Gastroesophageal sphincter (tissue), 4 donors: ENCODE measurements around the gene ERMP1. TPM values are rescaled to one million over a fixed set of nuclear protein-coding genes. Genes with fewer than 3 reads are reported as not detected.

Source experiments
- ATAC-seq: fragments of 150-250 bp; one replicate; pipeline ENCODE4 v1.9.1; 2016; ENCODE audit warnings: mild to moderate bottlenecking, moderate library complexity
- H3K27ac ChIP-seq, 4 donors: fragments of 200-600 bp; sonication (generic) in 3 of 4; 1 replicate in 3 of 4; 2 replicates in 1 of 4; pipeline ENCODE4 v1.5.1; 2016 to 2019
- H3K27me3 ChIP-seq: fragments of 200-600 bp; sonication (generic); one replicate; pipeline ENCODE4 v1.5.1; 2019
- H3K36me3 ChIP-seq, 2 donors: fragments of 200-600 bp; sonication (generic); one replicate each; pipeline ENCODE4 v1.5.1; 2019; ENCODE audit warnings: control low read depth in 1 of 2
- H3K4me1 ChIP-seq, 3 donors: fragments of 200-600 bp; sonication (generic); 1 replicate in 2 of 3; 2 replicates in 1 of 3; pipeline ENCODE4 v1.5.1; 2016 to 2019; ENCODE audit warnings: control low read depth in 2 of 3
- H3K4me3 ChIP-seq, 2 donors: fragments of 200-600 bp; sonication (generic); one replicate each; pipeline ENCODE4 v1.5.1; 2019; ENCODE audit warnings: mild to moderate bottlenecking in 1 of 2, moderate library complexity in 1 of 2
- H3K9me3 ChIP-seq, 3 donors: fragments of 200-600 bp; sonication (generic); one replicate each; pipeline ENCODE4 v1.5.1; 2017 to 2019; ENCODE audit warnings: control low read depth in 2 of 3
- EP300 ChIP-seq: sonication (generic); formaldehyde crosslinking; IDR thresholded peaks from one replicate; pipeline ENCODE4 v1.6.1; 2017; ENCODE audit warnings: antibody characterized with exemption, mild to moderate bottlenecking
- POLR2A ChIP-seq, 2 donors: fragments of 450-650 bp; IDR thresholded peaks; one replicate each; pipeline ENCODE4 v1.6.1; 2017; ENCODE audit warnings: antibody characterized with exemption in 2 of 2, mild to moderate bottlenecking in 2 of 2, moderate library complexity in 1 of 2
- POLR2AphosphoS5 ChIP-seq: sonication (generic); formaldehyde crosslinking; IDR thresholded peaks from one replicate; pipeline ENCODE4 v1.6.1; 2017; ENCODE audit warnings: antibody characterized with exemption
- WGBS, 2 donors: methylation state at CpG; one replicate each; pipeline ENCODE4 v1.1.5; 2018; ENCODE audit warnings: low coverage in 1 of 2; 5-methylcytosine and 5-hydroxymethylcytosine counted together
- total RNA-seq, 4 donors: library from RNA; depleted of rRNA; stranded (reverse); fragments of >200 nt; gene quantifications; one replicate each; pipeline ENCODE4 v1.1.0, GENCODE V29; 2016
- TF ChIP-seq, protein P1 (sequence below), 4 experiments: fragments of 200-600 bp in 2 of 4; fragments of 450-650 bp in 2 of 4; sonication (generic) in 1 of 4; IDR thresholded peaks; one replicate each; pipeline ENCODE4 v1.5.1; 2017 to 2019; ENCODE audit warnings: antibody characterized with exemption in 4 of 4, mild to moderate bottlenecking in 2 of 4, moderate library complexity in 2 of 4

Gene ERMP1
- total RNA-seq, 4 donors from 2014 or later, result 6.6 to 12.2 (median 11.7) TPM

DNA sequence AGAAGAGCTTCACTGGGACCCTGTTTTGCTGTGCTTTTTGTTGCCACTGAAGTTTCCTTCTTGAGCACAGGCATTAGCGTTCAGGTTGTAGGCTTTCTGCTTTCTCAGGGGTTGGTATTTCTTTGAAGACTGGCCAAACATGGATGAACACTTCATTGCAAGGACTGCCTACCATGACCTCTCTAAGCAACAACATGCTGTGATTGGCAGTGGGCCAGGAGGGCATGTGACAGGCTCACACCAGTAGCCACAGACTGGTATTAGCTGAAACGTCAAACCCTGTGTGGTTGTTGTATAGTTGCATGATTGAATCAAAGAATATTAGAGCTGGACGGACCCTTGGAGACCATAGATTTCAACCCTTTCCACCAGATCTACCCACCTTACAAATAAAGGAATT lies 37.8 kb upstream of the ERMP1 start:
- Histone ChIP-seq H3K4me3 (no peak overlapping the region), H3K9me3 (no peaks in the 10 kb centered on the region), H3K36me3 (peaks cover 0 to 58% of the 10 kb centered on the region in 2 donors), H3K4me1 (no peaks in the 10 kb centered on the region), H3K27ac (no peak overlapping the region), H3K27me3 (no peaks in the 10 kb centered on the region)
- ATAC-seq, result no peak
- no peak for TF ChIP-seq POLR2A (IDR thresholded peaks at IDR 0.05)
- TF ChIP-seq, protein P1, sequence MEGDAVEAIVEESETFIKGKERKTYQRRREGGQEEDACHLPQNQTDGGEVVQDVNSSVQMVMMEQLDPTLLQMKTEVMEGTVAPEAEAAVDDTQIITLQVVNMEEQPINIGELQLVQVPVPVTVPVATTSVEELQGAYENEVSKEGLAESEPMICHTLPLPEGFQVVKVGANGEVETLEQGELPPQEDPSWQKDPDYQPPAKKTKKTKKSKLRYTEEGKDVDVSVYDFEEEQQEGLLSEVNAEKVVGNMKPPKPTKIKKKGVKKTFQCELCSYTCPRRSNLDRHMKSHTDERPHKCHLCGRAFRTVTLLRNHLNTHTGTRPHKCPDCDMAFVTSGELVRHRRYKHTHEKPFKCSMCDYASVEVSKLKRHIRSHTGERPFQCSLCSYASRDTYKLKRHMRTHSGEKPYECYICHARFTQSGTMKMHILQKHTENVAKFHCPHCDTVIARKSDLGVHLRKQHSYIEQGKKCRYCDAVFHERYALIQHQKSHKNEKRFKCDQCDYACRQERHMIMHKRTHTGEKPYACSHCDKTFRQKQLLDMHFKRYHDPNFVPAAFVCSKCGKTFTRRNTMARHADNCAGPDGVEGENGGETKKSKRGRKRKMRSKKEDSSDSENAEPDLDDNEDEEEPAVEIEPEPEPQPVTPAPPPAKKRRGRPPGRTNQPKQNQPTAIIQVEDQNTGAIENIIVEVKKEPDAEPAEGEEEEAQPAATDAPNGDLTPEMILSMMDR (IDR thresholded peaks at IDR 0.05), result no peak
- no peak for TF ChIP-seq EP300
- no peak for TF ChIP-seq POLR2AphosphoS5
- WGBS, 2 donors, result 76 to 90% methylated on average over 2 to 3 of the region's 3 CpGs

DNA sequence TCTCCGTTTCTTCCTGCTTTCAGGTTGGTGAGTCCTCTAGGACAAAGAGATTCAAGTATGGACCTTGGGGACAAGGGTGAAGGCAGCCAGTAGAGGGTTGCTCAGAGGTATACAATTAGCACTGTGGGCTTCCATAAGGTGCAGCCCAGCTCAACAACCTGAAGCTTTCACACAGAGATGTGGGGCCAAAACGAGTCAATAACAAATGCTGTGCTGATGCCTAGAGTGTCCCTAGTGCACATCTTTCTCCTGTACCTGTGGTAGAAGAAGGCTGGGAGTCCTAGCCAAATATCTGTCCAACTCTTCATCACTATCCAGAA lies 37.1 kb upstream of the ERMP1 start:
- no peak for ATAC-seq
- H3K4me3 ChIP-seq, result no peak overlapping the region
- TF ChIP-seq POLR2A (IDR thresholded peaks at IDR 0.05), result no peak
- TF ChIP-seq, protein P1 (IDR thresholded peaks at IDR 0.05), result no peak
- no peak for TF ChIP-seq POLR2AphosphoS5
- no peak for TF ChIP-seq EP300
- H3K4me1 ChIP-seq, result no peaks in the 10 kb centered on the region
- H3K36me3 ChIP-seq, result peaks cover 0 to 57% of the 10 kb centered on the region in 2 donors
- H3K9me3 ChIP-seq, result no peaks in the 10 kb centered on the region
- H3K27me3 ChIP-seq, result no peaks in the 10 kb centered on the region
- WGBS, 2 donors, result 92% methylated on average over 2 of the region's 2 CpGs; no CpG with 5 or more reads in 1 of the 2 donors
- H3K27ac ChIP-seq, result no peak overlapping the region

DNA sequence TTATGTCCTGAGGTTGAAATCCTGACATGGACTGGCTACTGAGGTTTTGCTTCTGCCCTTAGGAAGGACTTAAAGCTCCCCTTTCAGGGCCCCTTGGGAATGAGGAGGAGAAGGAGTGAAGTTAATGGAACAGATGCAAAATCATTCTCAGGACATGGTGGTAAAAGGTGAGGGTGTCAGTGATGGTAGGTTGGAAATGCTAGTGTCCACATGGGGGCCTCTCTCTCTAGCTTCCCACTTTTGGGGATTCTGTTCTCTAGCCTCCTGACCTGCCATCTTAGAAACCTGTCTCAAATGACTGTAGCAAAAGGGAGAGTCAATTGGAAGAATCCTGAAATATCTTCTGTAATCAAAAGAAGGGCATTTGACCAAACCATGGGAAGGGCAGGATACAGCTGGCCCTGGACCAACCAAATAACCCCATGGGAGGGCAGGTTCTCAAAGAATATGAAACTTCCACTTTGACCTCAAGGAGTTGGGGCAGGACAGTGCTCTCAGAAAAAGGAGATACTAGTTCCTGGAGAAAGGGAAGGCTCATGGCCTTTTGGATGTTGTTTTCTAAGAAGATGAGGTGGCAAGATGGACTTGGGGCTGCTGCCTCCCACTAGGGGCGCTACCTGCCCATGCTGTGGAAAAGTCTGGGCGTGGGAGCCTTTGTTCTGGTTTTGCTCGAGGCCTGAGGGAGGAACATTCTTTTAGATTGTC lies 36.5 kb upstream of the ERMP1 start:
- H3K36me3 ChIP-seq, result peaks cover 0 to 52% of the 10 kb centered on the region in 2 donors
- no peak for ATAC-seq
- no peak overlapping the region for H3K4me3 ChIP-seq
- no peaks in the 10 kb centered on the region for H3K9me3 ChIP-seq
- H3K27ac ChIP-seq, result no peak overlapping the region
- no peaks in the 10 kb centered on the region for H3K4me1 ChIP-seq
- WGBS, 2 donors, result 71 to 100% methylated on average over 1 to 3 of the region's 3 CpGs
- H3K27me3 ChIP-seq, result no peaks in the 10 kb centered on the region
- TF ChIP-seq, protein P1 (IDR thresholded peaks at IDR 0.05), result no peak
- TF ChIP-seq POLR2A (IDR thresholded peaks at IDR 0.05), result no peak

DNA sequence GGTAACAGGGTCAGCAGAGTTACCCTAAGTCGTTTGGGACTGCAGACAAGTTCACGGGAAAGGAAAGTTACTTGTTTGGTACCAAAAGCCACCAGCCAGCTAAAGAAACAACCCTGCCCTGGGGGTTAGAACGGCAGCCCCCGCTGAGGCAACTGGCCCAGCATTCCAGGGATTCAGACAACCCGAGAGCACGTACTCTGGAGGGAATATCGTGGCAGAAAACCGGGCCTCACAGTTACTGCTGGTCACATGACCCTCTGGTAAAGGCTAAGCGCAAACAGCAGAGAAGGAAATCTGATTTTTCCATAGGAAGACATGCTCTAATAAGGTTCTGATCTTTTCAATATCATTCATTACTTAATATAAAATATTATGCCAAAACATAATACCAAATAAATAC lies 35.3 kb upstream of the ERMP1 start:
- TF ChIP-seq, protein P1 (IDR thresholded peaks at IDR 0.05), result no peak
- TF ChIP-seq POLR2A (IDR thresholded peaks at IDR 0.05), result no peak
- no peak for TF ChIP-seq POLR2AphosphoS5
- no peak for TF ChIP-seq EP300
- no peak for ATAC-seq
- Histone ChIP-seq H3K27ac (no peak overlapping the region), H3K4me1 (no peaks in the 10 kb centered on the region), H3K9me3 (no peaks in the 10 kb centered on the region), H3K4me3 (no peak overlapping the region), H3K27me3 (no peaks in the 10 kb centered on the region), H3K36me3 (peaks cover 0 to 46% of the 10 kb centered on the region in 2 donors)
- WGBS, 2 donors, result 68% methylated on average over 8 of the region's 9 CpGs; no CpG with 5 or more reads in 1 of the 2 donors

DNA sequence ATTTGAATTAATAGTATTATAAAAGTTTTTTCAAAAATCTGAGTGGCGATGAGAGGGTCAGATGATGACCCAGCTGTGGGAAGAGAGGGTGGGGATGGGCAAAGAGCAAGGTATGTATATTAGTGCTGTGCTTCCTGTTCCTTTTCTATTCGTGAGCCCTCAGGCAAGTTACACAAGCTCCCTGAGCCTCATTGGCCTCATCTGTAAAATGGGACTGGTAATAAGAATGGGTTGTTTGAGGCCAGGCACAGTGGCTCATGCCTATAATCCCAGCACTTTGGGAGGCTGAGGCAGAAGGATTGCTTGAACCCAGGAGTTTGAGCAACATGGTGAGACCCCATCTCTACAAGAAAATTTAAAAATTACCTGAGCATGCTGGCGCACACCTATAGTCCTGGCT lies 33.8 kb upstream of the ERMP1 start:
- Histone ChIP-seq H3K4me3 (no peak overlapping the region), H3K36me3 (peaks cover 0 to 40% of the 10 kb centered on the region in 2 donors), H3K4me1 (no peaks in the 10 kb centered on the region), H3K9me3 (no peaks in the 10 kb centered on the region), H3K27me3 (no peaks in the 10 kb centered on the region), H3K27ac (no peak overlapping the region)
- no peak for TF ChIP-seq POLR2A (IDR thresholded peaks at IDR 0.05)
- TF ChIP-seq POLR2AphosphoS5, result no peak
- TF ChIP-seq, protein P1 (IDR thresholded peaks at IDR 0.05), result no peak
- no peak for TF ChIP-seq EP300
- ATAC-seq, result no peak
- 43 to 87% methylated on average over 1 to 3 of the region's 3 CpGs for WGBS, 2 donors
